ENCODE measurements around the gene ZBTB1. TPM values are rescaled to one million over a fixed set of nuclear protein-coding genes. Genes with fewer than 3 reads are reported as not detected.

The ZBTB1 gene
- total RNA-seq, 4 donors from 2014 or later, result 32.6 to 75.1 (median 49.1) TPM

- TF ChIP-seq CTCF (IDR thresholded peaks at IDR 0.05), result no peak
- no peak for TF ChIP-seq POLR2A (IDR thresholded peaks at IDR 0.05)
- DNase-seq, result no peak
Observed at GRCh38 chr14:64520699-64521098, 16.1 kb downstream of the ZBTB1 start.

DNA sequence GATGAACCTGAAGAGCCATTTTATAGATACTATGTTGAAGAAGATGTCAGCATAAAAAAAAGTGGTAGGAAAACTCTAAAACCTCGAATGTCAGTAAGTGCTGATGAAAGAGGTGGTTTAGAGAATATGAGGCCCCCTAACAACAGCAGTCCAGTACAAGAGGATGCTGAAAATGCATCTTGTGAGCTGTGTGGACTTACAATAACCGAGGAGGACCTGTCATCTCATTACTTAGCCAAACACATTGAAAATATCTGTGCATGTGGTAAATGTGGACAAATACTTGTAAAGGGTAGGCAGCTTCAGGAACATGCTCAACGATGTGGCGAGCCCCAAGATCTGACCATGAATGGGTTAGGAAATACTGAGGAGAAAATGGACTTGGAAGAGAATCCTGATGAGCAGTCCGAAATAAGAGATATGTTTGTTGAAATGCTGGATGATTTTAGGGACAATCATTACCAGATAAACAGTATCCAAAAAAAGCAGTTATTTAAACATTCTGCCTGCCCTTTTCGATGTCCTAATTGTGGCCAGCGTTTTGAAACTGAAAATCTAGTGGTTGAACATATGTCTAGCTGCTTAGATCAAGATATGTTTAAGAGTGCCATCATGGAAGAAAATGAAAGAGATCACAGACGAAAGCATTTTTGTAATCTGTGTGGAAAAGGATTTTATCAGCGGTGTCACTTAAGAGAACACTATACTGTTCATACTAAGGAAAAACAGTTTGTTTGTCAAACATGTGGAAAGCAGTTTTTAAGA is 18.2 kb downstream of the ZBTB1 start:
- H3K4me1 ChIP-seq, result no peaks in the 10 kb centered on the region
- H3K9me3 ChIP-seq, result no peaks in the 10 kb centered on the region
- no peak for DNase-seq
- no peak overlapping the region for H3K4me3 ChIP-seq
- peaks cover 0 to 21% (median 0%) of the 10 kb centered on the region in 3 donors for H3K36me3 ChIP-seq
- TF ChIP-seq CTCF (IDR thresholded peaks at IDR 0.05) (no peak), POLR2A (IDR thresholded peaks at IDR 0.05) (no peak)
- H3K27me3 ChIP-seq, result no peaks in the 10 kb centered on the region
- no peak overlapping the region for H3K27ac ChIP-seq

More at GRCh38 chr14:64520699-64521098, 16.1 kb downstream of the ZBTB1 start:
- Histone ChIP-seq H3K4me3 (no peak overlapping the region), H3K27ac (no peak overlapping the region), H3K36me3 (peaks cover 0 to 21% (median 0%) of the 10 kb centered on the region in 3 donors), H3K9me3 (no peaks in the 10 kb centered on the region), H3K27me3 (no peaks in the 10 kb centered on the region), H3K4me1 (no peaks in the 10 kb centered on the region)

GRCh38 chr14:64525354-64525753 is 20.8 kb downstream of the ZBTB1 start:
- no peaks in the 10 kb centered on the region for H3K9me3 ChIP-seq
- TF ChIP-seq CTCF (IDR thresholded peaks at IDR 0.05), result no peak
- TF ChIP-seq POLR2A (IDR thresholded peaks at IDR 0.05), result no peak
- H3K27me3 ChIP-seq, result no peaks in the 10 kb centered on the region
- no peak overlapping the region for H3K27ac ChIP-seq
- DNase-seq, result no peak
- H3K36me3 ChIP-seq, result peaks cover 0 to 21% (median 0%) of the 10 kb centered on the region in 3 donors
- no peaks in the 10 kb centered on the region for H3K4me1 ChIP-seq
- no peak overlapping the region for H3K4me3 ChIP-seq

- no peak for DNase-seq
- no peaks in the 10 kb centered on the region for H3K4me1 ChIP-seq
- no peaks in the 10 kb centered on the region for H3K36me3 ChIP-seq
- no peak overlapping the region for H3K4me3 ChIP-seq
- no peaks in the 10 kb centered on the region for H3K9me3 ChIP-seq
- TF ChIP-seq POLR2A (IDR thresholded peaks at IDR 0.05), result no peak
- no peak for TF ChIP-seq CTCF (IDR thresholded peaks at IDR 0.05)
- no peak overlapping the region for H3K27ac ChIP-seq
- no peaks in the 10 kb centered on the region for H3K27me3 ChIP-seq
Observed at GRCh38 chr14:64531567-64531966, 27.0 kb downstream of the ZBTB1 start.

DNA sequence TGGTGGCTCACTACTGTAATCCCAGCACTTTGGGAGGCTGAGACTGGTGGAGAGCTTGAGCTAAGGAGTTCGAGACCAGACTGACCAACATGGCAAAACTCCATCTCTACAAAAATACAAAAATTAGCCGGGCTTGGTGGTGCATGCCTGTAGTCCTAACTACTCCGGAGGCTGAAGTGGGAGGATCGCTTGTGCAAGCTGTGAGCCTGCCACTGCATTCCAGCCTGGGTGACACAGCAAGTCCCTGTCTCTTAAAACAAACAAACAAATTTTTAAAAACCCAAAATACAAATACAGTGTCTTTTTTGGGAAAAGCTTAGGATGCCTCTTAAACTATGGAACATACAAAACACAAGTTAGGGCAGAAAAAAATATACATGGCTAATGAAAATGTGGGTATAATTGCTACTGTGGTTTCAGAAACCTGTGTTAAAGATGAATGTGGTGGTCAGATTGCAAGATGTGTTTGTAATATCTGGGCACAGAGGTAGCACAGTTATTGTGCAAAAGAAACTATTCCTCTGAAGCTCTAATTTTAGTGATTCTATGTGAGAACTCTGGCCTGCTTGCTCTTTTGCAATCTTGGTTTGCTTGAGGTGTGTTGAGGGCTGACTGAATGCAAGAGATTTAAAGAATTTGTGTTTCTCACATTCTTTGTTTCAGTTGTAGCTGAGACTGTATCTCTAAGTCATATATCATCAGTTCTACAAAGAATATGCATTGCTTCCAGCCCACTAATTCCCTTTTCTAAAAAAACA is 32.1 kb downstream of the ZBTB1 start:
- no peak overlapping the region for H3K27ac ChIP-seq
- H3K36me3 ChIP-seq, result no peaks in the 10 kb centered on the region
- no peak for DNase-seq
- H3K9me3 ChIP-seq, result peaks cover 0 to 7% (median 3%) of the 10 kb centered on the region in 4 donors
- H3K4me1 ChIP-seq, result peaks cover 0 to 12% (median 3%) of the 10 kb centered on the region in 4 donors
- no peak overlapping the region for H3K4me3 ChIP-seq
- H3K27me3 ChIP-seq, result no peaks in the 10 kb centered on the region
- TF ChIP-seq POLR2A (IDR thresholded peaks at IDR 0.05) (no peak), CTCF (IDR thresholded peaks at IDR 0.05) (no peak)

Data from Peyer's patch (tissue), 4 donors.